Neural progenitor cell (in vitro differentiated cells): ENCODE data around the gene SAXO2. TPM values are rescaled to one million over a fixed set of nuclear protein-coding genes. Genes with fewer than 3 reads are reported as not detected.
"Not testable (repeated sequence)": the region's sequence is repeated elsewhere in the genome, so short reads cannot be mapped to it uniquely, and the experiment has no call there.

Experiments used
- DNase-seq: peaks from one replicate; pipeline ENCODE4 v3.0.0-alpha.2; 2016; ENCODE audit warnings: low spot score
- H2AFZ ChIP-seq: fragments of 200-600 bp; sonication (generic); replicated peaks from 2 replicates; pipeline ENCODE4 v1.6.1; 2016; ENCODE audit warnings: antibody characterized with exemption
- H3F3A ChIP-seq: fragments of 200-600 bp; sonication (generic); 2 replicates; pipeline ENCODE4 v1.6.1; 2016; ENCODE audit warnings: antibody characterized with exemption, low read depth
- H3K27ac ChIP-seq: fragments of 200-600 bp; sonication (generic); 2 replicates; pipeline ENCODE4 v1.5.1; 2016; ENCODE audit warnings: mild to moderate bottlenecking
- H3K27me3 ChIP-seq: fragments of 200-600 bp; sonication (generic); 2 replicates; pipeline ENCODE4 v1.6.1; 2016; ENCODE audit warnings: mild to moderate bottlenecking, moderate library complexity
- H3K36me3 ChIP-seq: fragments of 200-600 bp; sonication (generic); 2 replicates; pipeline ENCODE4 v1.5.1; 2016
- H3K4me1 ChIP-seq: fragments of 200-600 bp; sonication (generic); 2 replicates; pipeline ENCODE4 v1.6.1; 2016; ENCODE audit warnings: mixed run types
- H3K4me2 ChIP-seq: fragments of 200-600 bp; sonication (generic); 2 replicates; pipeline ENCODE4 v1.6.1; 2016
- H3K4me3 ChIP-seq: fragments of 200-600 bp; sonication (generic); 2 replicates; pipeline ENCODE4 v1.5.1; 2016
- H3K79me2 ChIP-seq: fragments of 200-600 bp; sonication (generic); 2 replicates; pipeline ENCODE4 v1.6.1; 2016; ENCODE audit warnings: low read depth
- H3K9ac ChIP-seq: fragments of 200-600 bp; sonication (generic); 2 replicates; pipeline ENCODE4 v1.6.1; 2016
- H3K9me3 ChIP-seq: fragments of 200-600 bp; sonication (generic); 2 replicates; pipeline ENCODE4 v1.5.1; 2016; ENCODE audit warnings: low read depth
- H4K20me1 ChIP-seq: fragments of 200-600 bp; sonication (generic); 2 replicates; pipeline ENCODE4 v1.6.1; 2016; ENCODE audit warnings: low read depth
- H3K27ac Mint-ChIP-seq: 3 replicates; pipeline ENCODE4 v1.8.0; 2021; ENCODE audit warnings: mixed read lengths
- H3K27me3 Mint-ChIP-seq: 2 replicates; pipeline ENCODE4 v1.8.0; 2022; ENCODE audit warnings: low read depth, mild to moderate bottlenecking, inconsistent platforms, moderate library complexity, mixed read lengths; ENCODE audit not compliant: insufficient read depth
- H3K36me3 Mint-ChIP-seq: 3 replicates; pipeline ENCODE4 v1.8.0; 2021; ENCODE audit warnings: mixed read lengths
- H3K4me1 Mint-ChIP-seq: 3 replicates; pipeline ENCODE4 v1.8.0; 2021; ENCODE audit warnings: mixed read lengths
- H3K4me3 Mint-ChIP-seq: 3 replicates; pipeline ENCODE4 v1.8.0; 2021; ENCODE audit warnings: mild to moderate bottlenecking, moderate library complexity, mixed read lengths
- H3K9me3 Mint-ChIP-seq: 3 replicates; pipeline ENCODE4 v1.8.0; 2020; ENCODE audit warnings: mixed read lengths
- EZH2 ChIP-seq: fragments of 200-600 bp; sonication (generic); IDR thresholded peaks from 2 replicates; pipeline ENCODE4 v1.6.1; 2017; ENCODE audit warnings: antibody characterized with exemption, mild to moderate bottlenecking, moderate library complexity
- EZH2phosphoT487 ChIP-seq: fragments of 200-600 bp; sonication (generic); IDR thresholded peaks from 2 replicates; pipeline ENCODE4 v1.6.1; 2017; ENCODE audit warnings: antibody characterized with exemption
- total RNA-seq: library from RNA; depleted of rRNA; stranded (reverse); fragments of >200 nt; gene quantifications from 2 replicates; pipeline ENCODE4 v1.2.3, GENCODE V29; 2015; ENCODE audit warnings: low replicate concordance
- TF ChIP-seq, protein P1 (sequence below): fragments of 200-600 bp; sonication (generic); IDR thresholded peaks from 2 replicates; pipeline ENCODE4 v1.5.1; 2017; ENCODE audit warnings: antibody characterized with exemption, mild to moderate bottlenecking

Gene SAXO2
- total RNA-seq, 1 donor from 2014 or later: 0.06 TPM

DNA sequence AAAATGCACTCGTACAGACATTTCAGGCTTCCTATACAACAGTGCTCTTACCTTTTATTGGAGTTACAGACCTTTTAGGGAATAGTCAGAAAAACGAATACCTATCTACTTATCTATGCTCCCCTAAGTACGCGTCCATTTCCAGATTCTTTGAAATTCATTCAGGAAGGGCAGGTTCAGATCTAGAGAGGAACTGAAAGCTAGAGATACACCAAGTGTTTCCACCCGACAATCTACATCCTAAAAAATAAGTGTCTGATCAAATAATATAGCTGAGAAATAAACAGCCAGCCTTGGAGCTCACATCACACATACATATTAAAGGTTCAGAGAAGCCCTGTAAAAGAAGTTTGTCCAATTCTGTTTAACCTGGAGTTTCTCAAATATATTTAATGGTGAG, 19.0 kb upstream of the SAXO2 start:
- not testable (repeated sequence) for H3K27me3 ChIP-seq, H3F3A ChIP-seq, H3K4me3 Mint-ChIP-seq, H3K4me1 ChIP-seq, H3K27ac ChIP-seq, H3K79me2 ChIP-seq, H3K4me3 ChIP-seq, H3K9me3 ChIP-seq, H4K20me1 ChIP-seq, DNase-seq, H3K36me3 ChIP-seq, H3K9me3 Mint-ChIP-seq, H3K27ac Mint-ChIP-seq, H3K9ac ChIP-seq, H3K4me2 ChIP-seq, H3K27me3 Mint-ChIP-seq, H2AFZ ChIP-seq, H3K4me1 Mint-ChIP-seq
- H3K36me3 Mint-ChIP-seq: peaks cover 16% of the 10 kb centered on the region

DNA sequence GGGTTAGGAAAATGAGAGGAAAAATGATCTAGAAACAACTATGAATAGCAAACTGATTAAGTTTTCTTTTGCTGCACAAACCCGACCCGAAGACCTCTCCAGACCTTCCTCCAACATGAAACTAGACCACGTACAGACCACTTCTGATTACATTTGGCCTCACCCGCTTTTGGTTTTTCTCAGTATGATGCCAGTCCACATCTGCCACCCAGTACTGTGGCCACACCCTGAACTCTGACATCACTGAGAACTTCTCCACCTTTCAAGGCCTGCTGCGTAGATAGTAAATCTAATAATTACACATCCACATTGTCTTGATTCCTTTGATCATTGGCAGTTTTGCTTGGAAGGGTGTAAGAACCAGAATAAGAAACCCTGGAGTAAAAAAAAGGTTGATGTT, 16.7 kb upstream of the SAXO2 start:
- H3K27ac Mint-ChIP-seq, H3K4me1 ChIP-seq, H3K9me3 Mint-ChIP-seq, H2AFZ ChIP-seq, H3K36me3 ChIP-seq, H3K4me1 Mint-ChIP-seq, H3F3A ChIP-seq, H3K9me3 ChIP-seq, H3K9ac ChIP-seq, H3K79me2 ChIP-seq, DNase-seq, H3K36me3 Mint-ChIP-seq, H3K4me3 Mint-ChIP-seq, H3K27ac ChIP-seq, H3K4me3 ChIP-seq, H3K27me3 ChIP-seq, H3K4me2 ChIP-seq, H4K20me1 ChIP-seq, H3K27me3 Mint-ChIP-seq: not testable (repeated sequence)

DNA sequence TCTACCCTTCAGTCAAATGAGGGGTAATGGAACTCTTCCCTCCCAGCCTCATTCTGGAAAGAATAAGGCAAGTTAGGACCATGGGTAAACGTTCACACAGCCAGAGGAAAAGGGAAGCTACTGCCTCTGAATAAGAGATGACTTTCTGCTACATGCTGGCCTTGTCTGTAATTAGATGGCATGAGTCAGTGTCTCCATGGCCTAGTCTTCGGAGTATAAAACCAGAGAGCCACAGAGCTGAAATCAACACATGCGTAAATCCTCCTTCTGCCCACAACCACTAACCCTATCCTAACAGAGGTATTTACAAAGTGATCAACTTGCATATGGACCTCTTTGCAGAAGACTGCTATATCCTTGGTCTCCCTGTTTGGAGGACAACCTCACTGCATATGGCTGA, 14.4 kb upstream of the SAXO2 start:
- H2AFZ ChIP-seq, H3K4me1 ChIP-seq, H3K4me2 ChIP-seq, H3K4me3 ChIP-seq, H3K36me3 ChIP-seq, H3K4me3 Mint-ChIP-seq, H3K9ac ChIP-seq, H3F3A ChIP-seq, H3K4me1 Mint-ChIP-seq, H3K79me2 ChIP-seq, H3K9me3 Mint-ChIP-seq, H3K27me3 ChIP-seq, H4K20me1 ChIP-seq, H3K27me3 Mint-ChIP-seq, H3K27ac Mint-ChIP-seq, H3K9me3 ChIP-seq, H3K27ac ChIP-seq, DNase-seq: not testable (repeated sequence)
- peaks cover 10% of the 10 kb centered on the region for H3K36me3 Mint-ChIP-seq

DNA sequence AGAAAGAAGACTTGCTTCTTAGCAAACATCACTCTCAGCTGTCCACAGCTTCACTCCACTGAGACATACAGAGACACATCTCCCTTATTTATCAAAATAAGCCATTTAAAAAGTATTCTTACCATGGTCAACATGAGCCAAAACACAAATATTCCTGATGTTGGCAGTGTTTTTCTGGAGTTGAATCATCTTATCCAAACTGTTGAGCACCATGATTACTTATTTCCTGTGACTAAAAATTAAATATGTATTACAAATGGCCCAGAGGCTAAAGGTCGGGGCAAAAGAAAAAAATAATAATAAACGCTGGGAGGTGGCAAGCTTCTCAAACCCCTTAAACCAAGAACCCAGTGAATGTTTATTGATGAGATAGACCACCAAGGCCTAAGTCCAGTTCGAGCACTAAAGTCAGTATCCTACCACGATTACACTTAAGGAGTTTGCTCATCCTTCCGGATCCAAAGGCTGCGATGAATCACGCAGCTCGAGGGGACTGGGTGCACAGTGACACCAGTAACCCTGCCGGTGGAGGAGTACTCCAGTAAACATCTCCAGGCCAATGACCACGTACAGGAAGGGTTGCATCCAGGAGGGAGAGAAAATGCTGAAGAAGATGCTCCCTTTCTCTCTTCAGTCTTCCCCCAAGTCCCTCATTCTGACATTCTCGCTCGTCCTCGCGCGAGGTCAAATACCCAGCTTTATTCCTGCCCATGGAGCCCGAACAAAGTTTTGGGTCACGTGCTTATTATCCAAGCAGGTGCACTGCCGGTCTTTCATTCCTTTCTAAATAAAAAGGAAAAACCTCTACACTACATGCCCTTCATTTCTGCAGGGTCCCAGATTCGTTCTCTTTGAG, 824 bp upstream of the SAXO2 start:
- not testable (repeated sequence) for H3K27me3 Mint-ChIP-seq, H3K36me3 ChIP-seq, H3F3A ChIP-seq, H3K9me3 Mint-ChIP-seq, H3K27ac Mint-ChIP-seq, DNase-seq, H3K36me3 Mint-ChIP-seq, H3K27me3 ChIP-seq, H3K4me1 ChIP-seq, H3K9me3 ChIP-seq
- Histone ChIP-seq H3K4me2 (peak overlapping the region; percentile 99), H3K79me2 (peaks cover 28% of the 10 kb centered on the region), H2AFZ (peak overlapping the region; percentile 97), H3K9ac (peak overlapping the region; percentile 50), H3K27ac (peak overlapping the region; percentile 79), H4K20me1 (peaks cover 17% of the 10 kb centered on the region), H3K4me3 (peak overlapping the region; percentile 95)
- peak overlapping the region; percentile 96 for H3K4me3 Mint-ChIP-seq
- H3K4me1 Mint-ChIP-seq: peaks cover 16% of the 10 kb centered on the region

DNA sequence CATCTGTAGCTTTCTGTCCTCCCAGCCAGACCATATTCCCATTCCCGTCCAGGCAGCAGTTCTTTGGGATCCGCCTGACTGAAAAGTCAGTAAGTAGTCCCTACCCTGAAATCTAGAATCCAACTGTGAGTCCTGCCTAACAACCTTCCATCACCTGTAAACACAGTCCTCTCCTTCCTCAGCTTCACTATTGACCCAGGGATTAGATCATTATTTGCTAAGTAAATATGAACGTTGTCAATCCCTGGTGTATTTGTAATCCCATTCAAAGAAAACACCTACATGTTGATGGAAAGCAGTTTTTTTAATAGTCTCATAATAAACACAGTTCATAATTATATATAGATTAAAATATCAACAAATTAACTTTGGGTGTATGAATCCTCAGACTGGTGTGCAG, 732 bp downstream of the SAXO2 start:
- DNase-seq: peak; percentile 16
- H3K27me3 Mint-ChIP-seq: no peaks in the 10 kb centered on the region
- peaks cover 2% of the 10 kb centered on the region for H3K36me3 Mint-ChIP-seq
- TF ChIP-seq EZH2 (no peak), EZH2phosphoT487 (no peak)
- TF ChIP-seq, protein P1, sequence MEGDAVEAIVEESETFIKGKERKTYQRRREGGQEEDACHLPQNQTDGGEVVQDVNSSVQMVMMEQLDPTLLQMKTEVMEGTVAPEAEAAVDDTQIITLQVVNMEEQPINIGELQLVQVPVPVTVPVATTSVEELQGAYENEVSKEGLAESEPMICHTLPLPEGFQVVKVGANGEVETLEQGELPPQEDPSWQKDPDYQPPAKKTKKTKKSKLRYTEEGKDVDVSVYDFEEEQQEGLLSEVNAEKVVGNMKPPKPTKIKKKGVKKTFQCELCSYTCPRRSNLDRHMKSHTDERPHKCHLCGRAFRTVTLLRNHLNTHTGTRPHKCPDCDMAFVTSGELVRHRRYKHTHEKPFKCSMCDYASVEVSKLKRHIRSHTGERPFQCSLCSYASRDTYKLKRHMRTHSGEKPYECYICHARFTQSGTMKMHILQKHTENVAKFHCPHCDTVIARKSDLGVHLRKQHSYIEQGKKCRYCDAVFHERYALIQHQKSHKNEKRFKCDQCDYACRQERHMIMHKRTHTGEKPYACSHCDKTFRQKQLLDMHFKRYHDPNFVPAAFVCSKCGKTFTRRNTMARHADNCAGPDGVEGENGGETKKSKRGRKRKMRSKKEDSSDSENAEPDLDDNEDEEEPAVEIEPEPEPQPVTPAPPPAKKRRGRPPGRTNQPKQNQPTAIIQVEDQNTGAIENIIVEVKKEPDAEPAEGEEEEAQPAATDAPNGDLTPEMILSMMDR: no peak
- Histone ChIP-seq H3K4me3 (peak overlapping the region; percentile 95), H3K79me2 (peaks cover 28% of the 10 kb centered on the region), H3K4me1 (peaks cover 10% of the 10 kb centered on the region), H3K27ac (no peak overlapping the region), H2AFZ (peak overlapping the region; percentile 97), H3K36me3 (no peaks in the 10 kb centered on the region), H3F3A (peaks cover 4% of the 10 kb centered on the region), H3K4me2 (peak overlapping the region; percentile 99), H3K9ac (peak overlapping the region; percentile 24), H4K20me1 (peaks cover 17% of the 10 kb centered on the region), H3K9me3 (no peaks in the 10 kb centered on the region), H3K27me3 (no peaks in the 10 kb centered on the region)
- no peak overlapping the region for H3K27ac Mint-ChIP-seq
- H3K4me1 Mint-ChIP-seq: peaks cover 16% of the 10 kb centered on the region
- H3K4me3 Mint-ChIP-seq: peak overlapping the region; percentile 96
- H3K9me3 Mint-ChIP-seq: no peaks in the 10 kb centered on the region

DNA sequence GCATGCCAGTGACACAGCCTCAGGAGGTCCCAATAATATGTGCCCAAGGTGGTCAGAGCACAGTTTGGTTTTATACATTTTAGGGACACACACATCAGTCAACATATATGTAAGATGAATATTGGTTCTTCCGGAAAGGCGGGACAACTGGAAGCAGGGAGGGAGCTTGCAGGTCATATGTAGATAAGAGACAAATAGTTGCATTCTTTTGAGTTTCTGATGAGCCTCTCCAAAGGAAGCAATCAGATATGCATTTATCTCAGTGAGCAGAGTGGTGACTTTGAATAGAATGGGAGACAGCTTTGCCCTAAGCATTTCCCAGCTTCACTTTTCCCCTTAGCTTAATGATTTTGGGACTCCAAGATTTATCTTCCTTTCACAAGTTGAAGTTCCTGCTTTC, 4.5 kb downstream of the SAXO2 start:
- not testable (repeated sequence) for DNase-seq, H3K4me2 ChIP-seq, H3K9ac ChIP-seq, H3F3A ChIP-seq, H3K4me3 ChIP-seq, H3K27ac Mint-ChIP-seq, H3K27ac ChIP-seq, H3K36me3 Mint-ChIP-seq, H3K36me3 ChIP-seq, H2AFZ ChIP-seq, H4K20me1 ChIP-seq, H3K27me3 ChIP-seq, H3K9me3 ChIP-seq, H3K4me1 ChIP-seq, H3K79me2 ChIP-seq, H3K4me3 Mint-ChIP-seq, H3K9me3 Mint-ChIP-seq, H3K4me1 Mint-ChIP-seq, H3K27me3 Mint-ChIP-seq

DNA sequence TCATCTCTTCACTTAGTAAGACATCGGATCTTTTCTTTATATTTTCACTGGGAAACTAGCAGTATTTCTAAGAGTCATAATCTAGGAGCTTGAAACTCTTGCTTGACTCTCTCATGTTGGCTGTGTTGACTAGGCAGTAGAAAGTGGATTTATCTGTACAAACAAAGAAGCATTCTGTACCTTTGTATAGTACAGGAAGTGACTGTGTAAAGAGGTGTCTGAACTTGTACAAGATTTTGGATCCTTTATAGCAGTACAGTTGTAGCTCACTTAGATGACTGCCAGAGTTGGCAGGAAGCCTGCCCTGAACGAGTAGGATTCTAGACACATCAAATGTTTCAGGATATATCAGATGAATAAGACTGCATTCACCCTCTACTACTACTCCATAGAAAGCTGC, 5.8 kb downstream of the SAXO2 start:
- not testable (repeated sequence) for H3K27me3 ChIP-seq, H3K36me3 Mint-ChIP-seq, H3K4me2 ChIP-seq, H3K27ac Mint-ChIP-seq, H3K9me3 Mint-ChIP-seq, H3K4me1 ChIP-seq, H3K27me3 Mint-ChIP-seq, H3K4me3 Mint-ChIP-seq, H3K36me3 ChIP-seq, H3K9me3 ChIP-seq, H3K4me1 Mint-ChIP-seq, H3F3A ChIP-seq, H3K4me3 ChIP-seq, H3K9ac ChIP-seq, H3K27ac ChIP-seq, H4K20me1 ChIP-seq, DNase-seq, H3K79me2 ChIP-seq, H2AFZ ChIP-seq
